GM21529 (cell line): ENCODE measurements around the gene ADAMTS14.
"Not testable (repeated sequence)": the region's sequence is repeated elsewhere in the genome, so short reads cannot be mapped to it uniquely, and the experiment has no call there.

Source experiments
- ATAC-seq: cut with Tn5 transposase; IDR thresholded peaks from one replicate; pipeline ENCODE4 v1.9.1; 2021; ENCODE audit not compliant: unreplicated experiment

ADAMTS14 gene

DNA sequence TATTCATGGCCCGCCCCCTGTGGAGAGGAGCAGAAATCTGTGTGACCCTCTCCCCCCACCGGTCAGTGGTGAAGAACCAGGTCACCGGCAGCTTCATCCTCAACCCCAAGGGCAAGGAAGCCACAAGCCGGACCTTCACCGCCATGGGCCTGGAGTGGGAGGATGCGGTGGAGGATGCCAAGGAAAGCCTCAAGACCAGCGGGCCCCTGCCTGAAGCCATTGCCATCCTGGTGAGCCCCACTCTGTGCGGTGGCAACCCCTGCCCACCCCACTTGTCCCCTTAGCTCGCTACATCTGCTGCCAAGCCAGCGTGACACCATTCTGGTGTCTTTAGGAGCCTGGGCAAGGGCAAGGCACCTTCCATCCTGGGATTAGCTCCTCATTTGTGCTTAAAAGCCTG lies 77.5 kb downstream of the ADAMTS14 start:
- no peak for ATAC-seq

GRCh38 chr10:70750156-70750703 lies 77.9 kb downstream of the ADAMTS14 start:
- no peak for ATAC-seq

DNA sequence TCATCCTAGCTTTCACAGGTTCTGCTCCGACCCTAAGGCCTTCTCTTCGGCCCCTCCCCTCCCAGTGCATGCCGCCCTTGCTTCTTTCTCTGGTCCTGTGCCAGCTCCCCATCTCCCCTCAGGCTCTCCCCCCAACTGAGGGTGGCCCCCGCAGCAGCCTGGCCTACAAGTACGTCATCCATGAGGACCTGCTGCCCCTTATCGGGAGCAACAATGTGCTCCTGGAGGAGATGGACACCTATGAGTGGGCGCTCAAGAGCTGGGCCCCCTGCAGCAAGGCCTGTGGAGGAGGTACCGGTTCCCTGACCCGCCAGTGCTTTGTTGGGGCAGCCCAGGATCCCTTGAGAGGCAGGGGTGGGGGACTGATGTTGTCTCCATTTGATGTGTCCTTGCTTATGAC lies 79.0 kb downstream of the ADAMTS14 start:
- no peak for ATAC-seq

DNA sequence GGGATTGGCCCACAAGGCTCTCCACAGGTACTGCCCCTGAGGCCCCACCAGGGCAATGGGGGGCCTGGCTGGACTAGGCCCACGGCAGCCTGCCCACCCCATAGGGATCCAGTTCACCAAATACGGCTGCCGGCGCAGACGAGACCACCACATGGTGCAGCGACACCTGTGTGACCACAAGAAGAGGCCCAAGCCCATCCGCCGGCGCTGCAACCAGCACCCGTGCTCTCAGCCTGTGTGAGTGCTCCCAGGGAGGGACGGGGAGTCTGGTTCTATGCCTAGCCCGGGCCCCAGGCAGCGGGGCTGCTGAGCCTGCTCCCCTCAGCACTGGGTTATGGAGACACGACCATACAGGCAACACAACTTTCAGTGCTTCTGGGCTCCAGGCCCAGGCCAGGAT lies 79.7 kb downstream of the ADAMTS14 start:
- ATAC-seq, result no peak

DNA sequence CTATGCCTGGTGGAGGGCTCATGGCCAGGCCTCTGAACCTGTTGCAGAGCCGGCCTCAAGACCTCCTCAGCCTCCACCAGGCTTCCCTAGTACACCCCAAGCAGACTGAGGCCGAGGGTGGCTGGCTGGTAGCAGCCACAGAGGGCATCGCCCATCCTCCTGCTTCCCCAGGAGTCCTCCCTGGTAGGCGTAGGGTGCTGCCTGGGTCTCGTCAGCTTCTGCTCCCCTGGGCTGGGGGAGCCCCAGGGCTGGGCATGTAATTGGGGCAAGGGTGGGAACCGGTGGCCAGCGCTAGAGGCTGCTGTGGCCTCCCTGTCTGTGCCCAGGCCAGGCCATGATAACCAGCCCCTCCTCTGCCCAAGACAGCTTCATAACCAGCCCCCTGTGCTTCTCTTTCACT lies 80.3 kb downstream of the ADAMTS14 start:
- no peak for ATAC-seq

- no peak for ATAC-seq
Observed at GRCh38 chr10:70753026-70753663, 80.8 kb downstream of the ADAMTS14 start.

GRCh38 chr10:70753841-70754621 lies 81.7 kb downstream of the ADAMTS14 start:
- ATAC-seq, result no peak

DNA sequence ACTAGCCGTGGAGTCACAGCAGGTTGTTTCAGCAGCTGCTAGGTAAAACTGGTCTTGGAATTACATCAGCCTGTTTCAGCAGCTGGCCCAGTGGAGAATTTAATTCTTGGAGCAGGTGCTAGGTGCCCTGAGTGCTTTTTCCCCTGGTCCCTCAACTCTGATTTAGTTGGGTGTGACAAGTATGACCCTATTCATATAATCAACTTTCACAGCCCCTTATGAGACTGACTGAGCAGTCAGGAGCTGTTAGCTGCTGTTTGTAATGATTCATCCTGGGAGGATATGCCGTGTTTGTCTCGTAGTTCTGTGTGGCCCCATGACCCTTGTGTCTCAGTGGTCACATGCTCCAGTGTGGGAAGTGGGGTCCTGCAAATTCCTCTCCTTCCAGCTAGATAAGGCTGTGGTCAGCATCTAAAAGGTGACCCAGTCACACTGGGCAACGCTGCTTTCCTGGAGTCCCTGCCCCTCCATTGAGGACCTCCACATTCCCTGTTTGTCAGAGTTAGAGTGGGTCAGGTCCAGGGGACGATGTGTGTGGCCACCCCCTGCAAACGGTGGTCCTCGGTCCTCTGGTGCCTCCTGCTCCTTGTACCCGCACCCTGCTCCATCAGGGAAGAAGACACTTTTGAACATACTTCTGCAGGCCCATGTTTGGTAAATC lies 84.5 kb downstream of the ADAMTS14 start:
- ATAC-seq, result no peak

- no peak for ATAC-seq
Observed at GRCh38 chr10:70757856-70758255, 85.5 kb downstream of the ADAMTS14 start.

DNA sequence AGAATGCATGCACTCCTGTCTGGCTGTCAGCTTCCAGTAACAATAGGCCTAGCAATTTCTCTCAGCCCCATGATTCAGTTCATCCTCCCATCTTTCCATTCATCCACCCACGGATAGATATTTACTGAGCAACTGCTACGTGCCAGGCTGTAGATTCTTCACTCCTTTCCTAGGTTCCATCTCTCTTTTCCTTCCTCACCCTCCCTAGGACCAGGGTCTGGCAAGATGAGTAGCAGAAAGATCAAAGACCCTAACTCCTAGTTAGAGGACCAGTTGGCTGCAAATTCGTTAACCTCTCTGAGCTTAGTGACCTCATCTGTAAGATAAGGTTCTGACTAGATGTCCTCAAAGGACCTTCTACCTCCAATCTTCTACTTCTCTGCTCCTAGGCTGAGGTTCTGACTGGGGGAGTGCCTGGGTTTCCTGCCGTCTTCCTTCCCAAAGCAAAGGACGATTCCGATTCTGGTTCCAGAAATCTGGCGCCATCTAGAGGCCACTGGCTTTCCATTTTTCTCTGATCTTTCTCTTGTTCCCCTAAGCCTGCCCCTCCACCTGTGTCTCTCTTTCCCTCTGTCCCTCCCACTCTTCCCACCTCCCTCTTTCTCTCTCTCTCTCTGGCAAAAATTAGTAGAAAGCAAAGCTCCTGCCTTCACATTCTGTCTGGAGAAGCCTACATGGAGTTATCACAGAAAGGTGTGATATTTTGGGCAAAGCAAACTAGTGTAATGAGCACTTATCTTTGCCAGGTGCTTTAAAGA lies 86.6 kb downstream of the ADAMTS14 start:
- ATAC-seq, result no peak

GRCh38 chr10:70759781-70760180 lies 87.5 kb downstream of the ADAMTS14 start:
- ATAC-seq, result no peak

DNA sequence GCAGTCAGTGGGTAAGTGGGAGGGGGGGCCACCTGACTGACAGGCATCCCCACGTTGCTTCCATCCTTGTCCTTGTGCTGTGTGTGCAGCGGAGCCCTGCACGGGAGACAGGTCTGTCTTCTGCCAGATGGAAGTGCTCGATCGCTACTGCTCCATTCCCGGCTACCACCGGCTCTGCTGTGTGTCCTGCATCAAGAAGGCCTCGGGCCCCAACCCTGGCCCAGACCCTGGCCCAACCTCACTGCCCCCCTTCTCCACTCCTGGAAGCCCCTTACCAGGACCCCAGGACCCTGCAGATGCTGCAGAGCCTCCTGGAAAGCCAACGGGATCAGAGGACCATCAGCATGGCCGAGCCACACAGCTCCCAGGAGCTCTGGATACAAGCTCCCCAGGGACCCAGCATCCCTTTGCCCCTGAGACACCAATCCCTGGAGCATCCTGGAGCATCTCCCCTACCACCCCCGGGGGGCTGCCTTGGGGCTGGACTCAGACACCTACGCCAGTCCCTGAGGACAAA lies 88.0 kb downstream of the ADAMTS14 start:
- ATAC-seq, result no peak

DNA sequence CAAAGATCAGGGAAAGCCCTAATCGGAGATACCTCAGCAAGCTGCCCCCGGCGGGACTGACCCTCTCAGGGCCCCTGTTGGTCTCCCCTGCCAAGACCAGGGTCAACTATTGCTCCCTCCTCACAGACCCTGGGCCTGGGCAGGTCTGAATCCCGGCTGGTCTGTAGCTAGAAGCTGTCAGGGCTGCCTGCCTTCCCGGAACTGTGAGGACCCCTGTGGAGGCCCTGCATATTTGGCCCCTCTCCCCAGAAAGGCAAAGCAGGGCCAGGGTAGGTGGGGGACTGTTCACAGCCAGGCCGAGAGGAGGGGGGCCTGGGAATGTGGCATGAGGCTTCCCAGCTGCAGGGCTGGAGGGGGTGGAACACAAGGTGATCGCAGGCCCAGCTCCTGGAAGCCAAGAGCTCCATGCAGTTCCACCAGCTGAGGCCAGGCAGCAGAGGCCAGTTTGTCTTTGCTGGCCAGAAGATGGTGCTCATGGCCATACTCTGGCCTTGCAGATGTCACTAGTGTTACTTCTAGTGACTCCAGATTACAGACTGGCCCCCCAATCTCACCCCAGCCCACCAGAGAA lies 88.8 kb downstream of the ADAMTS14 start:
- ATAC-seq, result no peak

DNA sequence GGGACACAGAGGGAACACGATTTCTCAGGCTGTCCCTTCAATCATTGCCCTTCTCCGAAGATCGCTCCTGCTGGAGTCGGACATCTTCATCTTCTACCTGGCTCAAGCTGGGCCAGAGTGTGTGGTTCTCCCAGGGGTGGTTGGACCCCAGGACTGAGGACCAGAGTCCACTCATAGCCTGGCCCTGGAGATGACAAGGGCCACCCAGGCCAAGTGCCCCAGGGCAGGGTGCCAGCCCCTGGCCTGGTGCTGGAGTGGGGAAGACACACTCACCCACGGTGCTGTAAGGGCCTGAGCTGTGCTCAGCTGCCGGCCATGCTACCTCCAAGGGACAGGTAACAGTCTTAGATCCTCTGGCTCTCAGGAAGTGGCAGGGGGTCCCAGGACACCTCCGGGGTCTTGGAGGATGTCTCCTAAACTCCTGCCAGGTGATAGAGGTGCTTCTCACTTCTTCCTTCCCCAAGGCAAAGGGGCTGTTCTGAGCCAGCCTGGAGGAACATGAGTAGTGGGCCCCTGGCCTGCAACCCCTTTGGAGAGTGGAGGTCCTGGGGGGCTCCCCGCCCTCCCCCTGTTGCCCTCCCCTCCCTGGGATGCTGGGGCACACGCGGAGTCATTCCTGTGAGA lies 89.5 kb downstream of the ADAMTS14 start:
- no peak for ATAC-seq

DNA sequence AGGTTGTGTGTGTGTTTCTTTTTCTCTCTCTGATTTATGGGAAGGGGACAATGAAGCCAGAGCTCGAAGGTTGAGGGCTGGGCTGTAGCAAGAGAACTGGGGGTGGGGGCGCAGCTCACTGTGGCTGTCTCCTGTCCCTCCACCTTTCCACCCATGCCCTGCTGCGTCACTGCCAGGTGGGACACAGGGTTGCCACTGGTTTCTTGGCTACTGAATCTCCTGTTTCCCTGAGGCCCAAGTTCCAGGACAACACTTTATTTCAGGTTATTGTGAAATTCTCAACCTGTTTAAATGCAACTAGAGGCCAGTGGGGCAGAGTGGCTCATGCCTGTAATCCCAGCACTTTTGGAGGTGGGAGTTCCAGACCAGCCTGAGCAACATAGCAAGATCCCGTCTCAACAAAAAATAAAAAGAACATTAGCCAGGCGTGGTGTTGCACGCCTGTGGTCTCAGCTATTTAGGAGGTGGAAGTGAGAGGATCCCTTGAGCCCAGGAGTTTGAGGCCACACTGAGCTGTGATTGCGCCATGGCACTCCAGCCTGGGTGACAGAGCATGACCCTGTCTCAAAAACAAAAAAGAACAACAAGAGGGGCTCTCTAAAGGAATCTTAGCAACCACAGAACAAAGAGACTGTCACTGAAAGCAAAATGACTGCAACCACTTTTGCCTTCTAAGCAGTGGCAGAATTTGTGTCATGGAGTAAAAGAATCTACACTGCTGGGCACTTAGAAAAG lies 90.3 kb downstream of the ADAMTS14 start:
- ATAC-seq, result no peak

DNA sequence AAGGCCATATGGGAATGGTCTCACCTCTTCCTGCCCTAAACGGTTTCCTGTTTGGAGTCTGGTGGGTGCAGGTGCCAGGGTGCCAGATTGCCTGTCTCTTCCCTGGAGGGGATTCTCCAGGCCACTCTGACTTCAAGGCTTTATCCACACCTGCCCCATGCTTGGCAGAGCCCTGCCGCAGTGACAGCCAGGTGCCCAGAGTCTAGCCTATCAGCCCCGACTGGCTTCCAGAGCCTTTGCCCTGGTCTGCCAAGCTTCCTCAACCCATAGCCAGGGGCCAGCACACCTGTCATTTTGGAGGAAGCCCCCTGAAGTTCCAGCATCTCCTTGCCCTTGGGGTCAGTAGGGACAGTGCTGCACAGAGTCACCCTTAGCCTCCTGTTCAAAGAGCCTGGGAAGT lies 91.3 kb downstream of the ADAMTS14 start:
- no peak for ATAC-seq

DNA sequence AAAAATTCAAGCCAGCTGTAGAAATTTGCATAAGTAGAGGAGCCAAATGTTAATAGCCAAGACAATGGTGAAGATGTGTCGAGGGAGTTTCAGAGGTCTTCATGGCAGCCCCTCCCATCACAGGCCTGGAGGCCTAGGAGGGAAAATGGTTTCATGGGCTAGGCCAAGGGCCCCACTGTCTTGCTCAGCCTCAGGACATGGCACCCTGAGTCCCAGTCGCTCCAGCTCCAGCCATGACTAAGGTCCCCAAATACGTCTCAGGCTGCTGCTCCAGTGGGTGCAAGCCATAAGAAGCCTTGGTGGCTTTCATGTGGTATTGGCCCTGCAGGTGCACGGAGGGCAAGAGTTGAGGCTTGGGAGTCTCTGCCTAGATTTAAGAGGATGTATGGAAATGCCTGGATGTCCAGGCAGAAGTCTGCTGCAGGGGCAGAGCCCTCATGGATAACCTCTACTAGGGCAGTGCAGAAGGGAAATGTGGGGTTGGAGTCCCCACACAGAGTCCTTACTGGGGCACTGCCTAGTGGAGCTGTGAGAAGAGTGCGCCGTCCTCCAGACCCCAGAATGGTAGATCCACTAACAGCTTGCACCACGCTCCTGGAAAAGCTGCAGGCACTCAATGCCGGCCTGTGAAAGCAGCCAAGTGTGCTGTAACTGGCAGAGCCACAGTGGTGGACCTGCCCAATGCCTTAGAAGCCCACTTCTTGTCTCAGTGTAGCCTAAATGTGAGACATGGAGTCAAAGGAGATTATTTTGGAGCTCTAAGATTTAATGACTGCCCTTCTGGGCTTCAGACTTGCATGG lies 93.7 kb downstream of the ADAMTS14 start:
- ATAC-seq, result no peak

GRCh38 chr10:70768026-70768685 lies 95.8 kb downstream of the ADAMTS14 start:
- not testable (repeated sequence) for ATAC-seq
